DND-41 (cell line): ENCODE measurements around the gene COMMD4.
"Not testable (repeated sequence)": the region's sequence is repeated elsewhere in the genome, so short reads cannot be mapped to it uniquely, and the experiment has no call there.

ENCODE experiments used
- ATAC-seq: fragments of 200-7000 bp; cut with Tn5 transposase; 3 replicates; pipeline ENCODE4 v1.9.1; 2021; ENCODE audit warnings: low read depth; ENCODE audit not compliant: insufficient read depth
- DNase-seq: peaks from one replicate; pipeline ENCODE4 v3.0.0-alpha.2; 2020
- H2AFZ ChIP-seq: 2 replicates; pipeline ENCODE4 v1.6.0; 2012; ENCODE audit warnings: low read depth, low read length
- H3K27ac ChIP-seq: 2 replicates; pipeline ENCODE4 v1.5.1; 2012; ENCODE audit warnings: low read length, inconsistent platforms
- H3K27me3 ChIP-seq: fragments of 200-600 bp; sonication (generic); 2 replicates; pipeline ENCODE4 v1.6.0; 2012; ENCODE audit warnings: low read length, mild to moderate bottlenecking, inconsistent platforms; ENCODE audit not compliant: insufficient read depth, poor library complexity
- H3K36me3 ChIP-seq: 2 replicates; pipeline ENCODE4 v1.5.1; 2012; ENCODE audit warnings: low read length, inconsistent platforms; ENCODE audit not compliant: insufficient read depth
- H3K4me1 ChIP-seq: 2 replicates; pipeline ENCODE4 v1.5.1; 2012; ENCODE audit warnings: mild to moderate bottlenecking, low read length; ENCODE audit not compliant: insufficient read depth
- H3K4me2 ChIP-seq: 2 replicates; pipeline ENCODE4 v1.6.0; 2012; ENCODE audit warnings: mild to moderate bottlenecking, moderate library complexity, low read length, inconsistent platforms; ENCODE audit not compliant: insufficient read depth
- H3K4me3 ChIP-seq, 2 experiments: fragments of 200-600 bp in 1 of 2; shearing (Covaris generic) in 1 of 2; 2 replicates each; pipeline ENCODE4 v1.5.1; 2012 to 2016; ENCODE audit warnings: inconsistent platforms in 2 of 2, low read length in 2 of 2, mild to moderate bottlenecking in 2 of 2, low read depth in 1 of 2, moderate library complexity in 1 of 2
- H3K79me2 ChIP-seq: 2 replicates; pipeline ENCODE4 v1.6.0; 2012; ENCODE audit warnings: low read length, inconsistent platforms; ENCODE audit not compliant: insufficient read depth
- H3K9ac ChIP-seq: 2 replicates; pipeline ENCODE4 v1.6.0; 2012; ENCODE audit warnings: low read depth, mild to moderate bottlenecking, inconsistent platforms, low read length, moderate library complexity
- H3K9me3 ChIP-seq: 2 replicates; pipeline ENCODE4 v1.5.1; 2012; ENCODE audit warnings: low read length, moderate library complexity, mild to moderate bottlenecking, inconsistent platforms; ENCODE audit not compliant: insufficient read depth, severe bottlenecking
- H4K20me1 ChIP-seq: 2 replicates; pipeline ENCODE4 v1.6.0; 2012; ENCODE audit warnings: low read length; ENCODE audit not compliant: insufficient read depth
- CTCF ChIP-seq: IDR thresholded peaks from 2 replicates; pipeline ENCODE4 v1.5.1; 2012; ENCODE audit warnings: borderline replicate concordance, low read length, moderate library complexity, mild to moderate bottlenecking; ENCODE audit not compliant: poor library complexity, severe bottlenecking; ENCODE audit errors: extremely low read depth
- EZH2 ChIP-seq: IDR thresholded peaks from 3 replicates; pipeline ENCODE4 v1.6.1; 2012; ENCODE audit warnings: borderline replicate concordance, low read depth, mild to moderate bottlenecking, moderate library complexity, low read length, inconsistent platforms; ENCODE audit not compliant: severe bottlenecking

COMMD4 gene

DNA sequence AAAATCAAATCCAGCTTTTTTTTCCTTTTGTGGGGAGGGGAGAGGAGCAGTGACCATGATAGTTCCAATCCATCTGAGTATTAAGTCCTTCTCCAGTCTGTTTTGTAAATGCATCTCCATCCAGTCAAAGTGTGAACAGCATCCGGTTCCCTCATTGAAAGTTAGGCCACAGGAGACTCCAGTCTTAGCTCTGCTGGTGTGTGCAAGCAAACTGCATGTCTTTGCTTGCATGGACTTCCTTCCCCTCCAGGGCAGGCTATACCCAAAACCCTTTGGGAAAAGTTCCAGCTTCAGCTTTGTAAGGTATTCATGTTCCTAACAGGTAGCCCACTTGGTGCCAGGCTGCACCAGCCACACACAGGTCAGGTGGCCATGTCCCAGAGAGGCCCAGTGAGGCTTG, 35.6 kb downstream of the COMMD4 start:
- peaks cover 68% of the 10 kb centered on the region for H3K36me3 ChIP-seq
- no peaks in the 10 kb centered on the region for H3K9me3 ChIP-seq
- H2AFZ ChIP-seq, result no peak overlapping the region
- no peak overlapping the region for H3K4me3 ChIP-seq
- H3K27ac ChIP-seq, result no peak overlapping the region
- no peaks in the 10 kb centered on the region for H3K27me3 ChIP-seq
- H3K4me2 ChIP-seq, result no peak overlapping the region
- H3K4me1 ChIP-seq, result peaks cover 31% of the 10 kb centered on the region
- peaks cover 20% of the 10 kb centered on the region for H4K20me1 ChIP-seq
- DNase-seq, result no peak
- H3K9ac ChIP-seq, result no peak overlapping the region
- TF ChIP-seq EZH2 (no peak), CTCF (no peak)
- H3K79me2 ChIP-seq, result peaks cover 26% of the 10 kb centered on the region
- ATAC-seq, result no peak

DNA sequence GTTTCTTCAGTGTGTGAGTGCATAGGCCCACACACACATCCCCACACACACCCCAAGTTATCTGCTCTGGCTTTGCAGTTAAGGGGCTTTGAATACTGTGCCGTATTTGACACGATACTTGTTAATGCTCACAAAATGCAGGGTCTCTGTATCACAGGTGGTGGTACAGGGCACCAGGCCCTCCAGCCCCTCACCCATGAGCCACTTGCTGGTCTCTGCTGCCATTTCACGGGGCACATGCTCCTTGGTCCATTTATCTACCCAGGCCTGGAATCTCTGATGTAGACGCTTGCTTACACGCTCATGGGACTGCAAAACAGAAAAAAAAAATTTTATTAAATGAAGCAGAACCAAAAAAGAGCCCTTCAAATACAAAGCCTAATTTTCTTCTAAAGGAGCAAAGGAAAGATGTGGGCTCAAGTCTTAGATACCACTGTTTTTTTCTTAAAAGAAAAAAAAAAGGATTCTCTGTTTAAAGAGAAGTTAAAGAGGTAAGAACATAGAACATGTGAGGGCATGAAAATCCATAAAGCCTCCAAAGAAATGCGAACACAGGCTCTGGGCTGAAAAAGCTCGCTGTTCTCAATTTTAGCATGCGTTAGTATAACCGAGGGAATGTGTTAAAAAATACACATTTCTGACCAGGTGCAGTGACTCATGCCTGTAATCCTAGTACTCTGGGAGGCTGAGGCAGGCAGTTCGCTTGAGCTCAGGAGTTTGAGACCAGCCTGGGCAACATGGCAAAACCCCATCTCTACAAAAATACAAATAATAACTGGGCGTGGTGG, 36.2 kb downstream of the COMMD4 start:
- peaks cover 30% of the 10 kb centered on the region for H3K4me1 ChIP-seq
- TF ChIP-seq EZH2 (no peak), CTCF (no peak)
- H3K27me3 ChIP-seq, result no peaks in the 10 kb centered on the region
- DNase-seq, result no peak
- peaks cover 68% of the 10 kb centered on the region for H3K36me3 ChIP-seq
- H3K4me3 ChIP-seq, result no peak overlapping the region
- no peak overlapping the region for H3K27ac ChIP-seq
- ATAC-seq, result no peak
- H4K20me1 ChIP-seq, result peaks cover 15% of the 10 kb centered on the region
- H3K9me3 ChIP-seq, result no peaks in the 10 kb centered on the region
- H3K79me2 ChIP-seq, result peaks cover 26% of the 10 kb centered on the region
- H3K4me2 ChIP-seq, result no peak overlapping the region
- H2AFZ ChIP-seq, result no peak overlapping the region
- no peak overlapping the region for H3K9ac ChIP-seq

DNA sequence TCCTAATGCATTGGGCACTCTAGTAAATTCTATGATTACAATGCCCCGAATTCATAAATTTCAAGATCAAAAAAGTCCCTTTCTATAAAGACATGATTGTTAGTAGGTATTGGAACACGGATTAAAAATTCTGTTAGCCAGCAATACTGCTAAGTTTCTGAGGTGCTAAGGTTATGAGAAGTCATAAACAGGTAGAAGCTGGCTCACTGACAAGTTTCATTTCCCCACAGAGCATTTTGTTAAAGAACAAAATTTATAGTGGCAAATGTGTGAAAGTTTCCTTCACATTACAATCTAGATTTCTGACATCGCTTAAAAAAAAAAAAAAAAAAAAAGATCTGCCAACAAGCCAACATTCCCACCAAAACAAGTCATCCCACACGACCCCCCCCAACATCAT, 44.9 kb downstream of the COMMD4 start:
- Histone ChIP-seq H3K9me3 (no peaks in the 10 kb centered on the region), H2AFZ (no peak overlapping the region), H4K20me1 (no peaks in the 10 kb centered on the region), H3K4me3 (no peak overlapping the region), H3K4me1 (no peaks in the 10 kb centered on the region), H3K9ac (no peak overlapping the region), H3K27ac (no peak overlapping the region), H3K4me2 (no peak overlapping the region), H3K27me3 (no peaks in the 10 kb centered on the region), H3K36me3 (peaks cover 86% of the 10 kb centered on the region), H3K79me2 (no peaks in the 10 kb centered on the region)
- no peak for TF ChIP-seq CTCF
- no peak for TF ChIP-seq EZH2
- no peak for ATAC-seq
- no peak for DNase-seq

DNA sequence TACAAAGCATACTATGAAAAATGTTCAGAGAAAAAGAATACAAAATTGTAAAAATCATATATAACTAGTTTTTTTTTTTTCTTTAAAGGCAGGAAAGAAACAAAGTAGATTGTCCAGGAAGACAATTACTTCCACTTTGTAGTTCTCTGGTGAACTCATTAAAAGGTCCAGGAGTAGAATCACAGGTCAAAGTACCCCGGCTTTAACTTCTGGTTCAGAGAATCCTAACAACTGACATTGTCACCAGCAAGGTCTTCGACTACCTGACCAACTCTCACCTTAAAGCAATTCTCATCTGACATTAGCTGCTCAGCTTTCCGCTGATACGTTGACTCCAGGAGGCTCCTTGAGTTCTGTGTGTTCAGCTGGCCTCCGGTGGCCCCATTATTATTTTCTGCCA, 48.1 kb downstream of the COMMD4 start:
- not testable (repeated sequence) for H3K4me2 ChIP-seq, H3K9ac ChIP-seq, ATAC-seq, H3K79me2 ChIP-seq, H3K4me3 ChIP-seq, H3K4me1 ChIP-seq, H2AFZ ChIP-seq, DNase-seq, H4K20me1 ChIP-seq, H3K27ac ChIP-seq, H3K27me3 ChIP-seq, H3K9me3 ChIP-seq
- H3K36me3 ChIP-seq, result peaks cover 90% of the 10 kb centered on the region
